Bronchial epithelial cell (primary cell): Measurements from ENCODE around the gene ZACN. TPM values are rescaled to one million over a fixed set of nuclear protein-coding genes. Genes with fewer than 3 reads are reported as not detected.

ENCODE experiments used
- DNase-seq: peaks from one replicate; pipeline ENCODE4 v3.0.0-alpha.2; 2010; ENCODE audit warnings: low read depth
- FAIRE-seq: peaks from 2 replicates; lab custom pipeline; 2011; peaks lifted over from hg19 to GRCh38; lab: Jason Lieb, UNC
- H3K27me3 ChIP-seq: 2 replicates; pipeline ENCODE4 v1.5.1; 2011; ENCODE audit warnings: low read length; ENCODE audit not compliant: control insufficient read depth, insufficient read depth
- H3K36me3 ChIP-seq: 2 replicates; pipeline ENCODE4 v1.5.1; 2011; ENCODE audit warnings: low read length; ENCODE audit not compliant: control insufficient read depth, insufficient read depth
- H3K4me3 ChIP-seq: 2 replicates; pipeline ENCODE4 v1.5.1; 2011; ENCODE audit warnings: mild to moderate bottlenecking, low read depth, low read length, control low read depth
- CTCF ChIP-seq: IDR thresholded peaks from 2 replicates; pipeline ENCODE4 v1.5.1; 2011; ENCODE audit warnings: mild to moderate bottlenecking, moderate library complexity, low read length, control low read depth, inconsistent platforms; ENCODE audit not compliant: insufficient read depth, severe bottlenecking
- total RNA-seq: library from RNA; depleted of rRNA; stranded (reverse); fragments of >200 nt; gene quantifications from 2 replicates; pipeline ENCODE4 v1.2.1, GENCODE V29; 2014

The ZACN gene
- total RNA-seq, 1 donor from 2014 or later = not detected

GRCh38 chr17:76082326-76083251 lies 3.6 kb downstream of the ZACN start:
- DNase-seq (no peak), FAIRE-seq (no peak)
- Histone ChIP-seq H3K4me3 (no peak overlapping the region), H3K27me3 (peaks cover 20% of the 10 kb centered on the region), H3K36me3 (peaks cover 18% of the 10 kb centered on the region)
- TF ChIP-seq CTCF = no peak

GRCh38 chr17:76083536-76084182 lies 4.7 kb downstream of the ZACN start:
- FAIRE-seq (no peak), DNase-seq (no peak)
- no peak for TF ChIP-seq CTCF
- Histone ChIP-seq H3K27me3 (peaks cover 12% of the 10 kb centered on the region), H3K4me3 (no peak overlapping the region), H3K36me3 (peaks cover 27% of the 10 kb centered on the region)

GRCh38 chr17:76085066-76085730 lies 6.2 kb downstream of the ZACN start:
- peaks cover 37% of the 10 kb centered on the region for H3K36me3 ChIP-seq
- TF ChIP-seq CTCF = no peak
- no peak for FAIRE-seq

GRCh38 chr17:76085731-76086366 lies 6.9 kb downstream of the ZACN start:
- TF ChIP-seq CTCF = no peak
- DNase-seq (no peak), FAIRE-seq (no peak)
- H3K4me3 ChIP-seq = no peak overlapping the region
- no peaks in the 10 kb centered on the region for H3K27me3 ChIP-seq
- H3K36me3 ChIP-seq = peaks cover 40% of the 10 kb centered on the region

More at GRCh38 chr17:76085066-76085730, 6.2 kb downstream of the ZACN start:
- no peaks in the 10 kb centered on the region for H3K27me3 ChIP-seq
- H3K4me3 ChIP-seq = no peak overlapping the region
- no peak for DNase-seq

- DNase-seq = no peak
- TF ChIP-seq CTCF = no peak
- Histone ChIP-seq H3K4me3 (no peak overlapping the region), H3K27me3 (no peaks in the 10 kb centered on the region), H3K36me3 (peaks cover 42% of the 10 kb centered on the region)
- no peak for FAIRE-seq
These were observed 7.4 kb downstream of the ZACN start for GRCh38 chr17:76086384-76086783.
